GM12892 (cell line): ENCODE data around the gene HYAL2.

Experiments
- POLR2A ChIP-seq: IDR thresholded peaks from 2 replicates; pipeline ENCODE4 v1.6.1; 2011; ENCODE audit warnings: low read depth, low read length, control low read depth
- POLR2AphosphoS5 ChIP-seq: IDR thresholded peaks from 2 replicates; pipeline ENCODE4 v1.6.1; 2011; ENCODE audit warnings: low read depth, low read length, control low read depth
- TAF1 ChIP-seq: IDR thresholded peaks from 2 replicates; pipeline ENCODE4 v1.6.1; 2011; ENCODE audit warnings: low read depth, mild to moderate bottlenecking, control low read depth, low read length, borderline replicate concordance

- TF ChIP-seq POLR2AphosphoS5 (no peak), TAF1 (no peak), POLR2A (peak; percentile 46)
These were observed 30.9 kb upstream of the HYAL2 start for GRCh38 chr3:50353245-50354004.
